HG03378 (cell line): ENCODE data around the gene KCNAB1.
A peak's percentile ranks its signal among the peaks of the same experiment; 100 is the strongest.
"Not testable (repeated sequence)": the region's sequence is repeated elsewhere in the genome, so short reads cannot be mapped to it uniquely, and the experiment has no call there.

Experiments
- ATAC-seq: cut with Tn5 transposase; IDR thresholded peaks from one replicate; pipeline ENCODE4 v1.9.1; 2021; ENCODE audit warnings: mild to moderate bottlenecking, moderate library complexity; ENCODE audit not compliant: unreplicated experiment

KCNAB1 gene

DNA sequence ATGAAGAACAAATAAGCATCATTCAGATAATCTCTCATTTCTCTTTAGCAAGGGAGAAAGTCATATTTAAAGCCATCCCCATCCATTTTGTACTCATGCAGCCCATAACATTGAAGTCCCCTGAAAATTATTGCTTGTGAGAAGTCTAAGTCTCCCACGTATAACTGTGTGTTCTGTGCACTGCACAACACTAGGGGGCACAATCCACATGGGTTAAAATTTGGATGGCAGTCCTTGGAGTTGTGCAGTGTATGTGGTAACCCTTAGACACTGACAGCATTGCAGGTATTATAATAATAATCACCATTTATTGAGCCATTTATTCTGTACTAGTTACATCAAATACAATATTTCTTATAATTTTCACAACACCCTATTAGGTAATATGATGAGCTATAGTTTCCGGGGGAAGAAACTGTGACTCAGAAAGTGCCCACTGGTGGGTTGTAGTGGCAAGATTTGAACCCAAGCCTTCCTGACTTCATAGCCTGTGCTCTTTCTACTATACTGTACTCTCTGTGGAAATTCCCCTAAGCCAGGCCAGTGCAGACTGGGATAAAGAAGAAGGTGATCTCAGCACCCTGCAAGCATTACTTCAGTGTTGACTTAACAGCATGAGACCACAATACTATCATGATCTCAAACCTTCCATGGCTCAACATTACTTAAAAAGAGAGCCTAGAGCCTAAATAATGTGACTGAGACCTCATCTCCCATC, 15.7 kb downstream of the KCNAB1 start:
- ATAC-seq = no peak

DNA sequence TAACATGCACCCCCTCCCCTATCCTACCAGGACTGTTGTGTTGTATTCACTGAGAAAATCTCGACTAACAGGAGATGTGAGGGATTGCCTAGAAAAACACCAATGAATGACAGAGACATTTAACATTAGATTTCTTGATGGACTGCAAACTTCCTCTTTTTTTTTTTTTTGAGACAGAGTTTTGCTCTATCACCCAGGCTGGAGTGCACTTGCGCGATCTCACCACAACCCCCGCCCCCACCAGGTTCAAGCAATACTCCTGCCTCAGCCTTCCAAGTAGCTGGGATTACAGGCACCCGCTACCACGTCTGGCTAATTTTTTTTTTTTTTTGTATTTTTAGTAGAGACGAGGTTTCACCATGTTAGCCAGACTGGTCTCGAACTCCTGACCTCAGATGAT, 17.0 kb downstream of the KCNAB1 start:
- not testable (repeated sequence) for ATAC-seq

DNA sequence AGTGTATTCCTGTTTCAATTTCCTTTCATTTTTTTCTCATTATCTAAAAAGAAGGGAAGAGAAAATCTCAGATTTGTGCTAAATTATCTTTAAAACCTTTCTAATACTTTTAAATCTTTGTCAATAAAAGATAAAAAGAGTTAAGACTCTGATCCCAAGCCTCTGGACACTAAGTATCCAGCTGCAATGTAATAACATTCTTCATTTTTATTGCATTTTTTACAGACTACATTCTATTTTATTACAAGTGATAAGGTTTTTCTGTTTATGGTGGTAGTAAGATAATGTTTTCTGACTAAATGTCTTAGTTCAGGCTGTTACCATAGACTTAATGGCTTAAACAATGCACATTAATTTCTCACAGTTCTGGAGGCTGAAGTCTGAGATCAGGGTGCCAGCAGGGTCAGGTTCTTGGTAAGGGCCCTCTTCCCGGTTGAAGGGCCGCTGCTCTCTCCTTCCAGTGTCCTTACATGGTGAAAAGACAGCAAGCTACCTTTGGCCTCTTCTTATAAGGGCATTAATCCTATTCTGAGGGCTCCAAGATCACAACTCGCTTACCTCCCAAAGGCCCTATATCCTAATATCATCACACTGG, 19.7 kb downstream of the KCNAB1 start:
- ATAC-seq = no peak

DNA sequence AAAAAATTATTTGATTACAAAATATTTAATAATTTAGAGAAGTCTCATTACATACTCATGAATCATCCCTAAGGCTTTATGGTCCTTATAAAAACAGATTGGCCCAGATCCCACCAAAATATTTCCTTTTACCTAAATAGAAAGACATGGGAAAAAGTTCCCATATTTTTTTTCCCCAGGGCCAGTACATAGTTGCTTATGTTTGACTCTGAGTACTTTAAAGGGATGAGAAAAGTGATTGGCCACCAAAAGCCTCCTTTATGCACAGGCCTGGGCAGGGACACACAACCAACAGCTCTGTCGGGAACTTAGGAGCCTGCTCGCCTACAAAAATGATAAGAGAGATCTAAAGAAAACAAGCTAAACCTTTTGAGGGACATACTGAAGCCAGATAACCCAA, 22.3 kb downstream of the KCNAB1 start:
- ATAC-seq = no peak

DNA sequence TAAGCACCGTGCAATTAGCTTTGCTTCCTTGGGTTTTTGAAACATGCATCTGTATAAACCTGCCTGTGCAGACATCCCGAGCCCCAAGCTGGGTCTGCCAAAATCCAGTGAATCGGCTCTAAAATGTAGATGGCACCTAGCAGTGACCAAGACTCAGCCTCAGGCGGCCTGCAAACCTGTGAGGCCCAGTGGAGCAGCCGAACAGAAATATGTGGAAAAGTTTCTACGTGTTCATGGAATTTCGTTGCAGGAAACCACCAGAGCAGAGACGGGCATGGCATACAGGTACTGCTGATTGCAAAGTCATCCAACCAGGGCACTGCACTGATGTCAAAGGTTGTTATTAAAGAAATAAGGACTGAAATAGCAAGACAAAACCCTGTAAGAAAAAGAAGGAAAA, 22.8 kb downstream of the KCNAB1 start:
- no peak for ATAC-seq

DNA sequence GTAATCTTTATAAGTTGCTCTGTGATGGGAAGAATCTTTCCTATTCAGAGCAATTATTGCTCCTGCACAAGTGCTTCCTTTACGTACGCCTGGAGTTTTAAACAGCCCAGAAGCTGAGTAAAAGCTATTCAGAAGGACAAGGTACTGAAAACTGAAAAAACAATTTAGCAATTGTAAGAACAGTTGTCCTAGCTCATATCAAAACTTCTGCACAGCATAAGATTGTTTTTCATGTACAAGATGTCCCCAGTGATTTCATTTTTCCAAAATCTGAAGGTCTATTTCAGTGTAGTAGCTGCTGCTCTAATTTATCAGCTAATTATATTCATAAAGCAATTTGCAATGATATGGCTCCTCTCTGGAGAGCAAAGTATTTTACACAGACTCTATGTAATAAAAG, 23.7 kb downstream of the KCNAB1 start:
- ATAC-seq = no peak

DNA sequence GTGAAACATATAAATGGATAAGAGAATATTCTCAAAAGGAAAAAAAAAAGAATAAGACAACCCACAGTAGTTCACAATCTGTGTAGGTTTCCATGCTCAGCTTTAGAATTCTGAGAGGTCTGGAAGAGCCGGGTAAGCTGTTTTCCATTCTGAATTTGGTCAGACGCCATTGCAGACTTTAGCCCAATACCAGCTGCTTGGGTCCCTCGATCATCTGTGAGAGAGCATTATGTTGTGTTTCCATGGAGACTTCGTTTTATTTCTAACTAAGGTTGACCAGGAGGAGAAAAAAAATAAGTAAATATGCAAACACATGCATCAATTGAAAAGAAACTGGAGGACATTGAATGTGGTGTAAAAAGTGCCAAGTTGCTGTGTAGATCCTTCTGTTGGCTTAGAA, 25.5 kb downstream of the KCNAB1 start:
- no peak for ATAC-seq

DNA sequence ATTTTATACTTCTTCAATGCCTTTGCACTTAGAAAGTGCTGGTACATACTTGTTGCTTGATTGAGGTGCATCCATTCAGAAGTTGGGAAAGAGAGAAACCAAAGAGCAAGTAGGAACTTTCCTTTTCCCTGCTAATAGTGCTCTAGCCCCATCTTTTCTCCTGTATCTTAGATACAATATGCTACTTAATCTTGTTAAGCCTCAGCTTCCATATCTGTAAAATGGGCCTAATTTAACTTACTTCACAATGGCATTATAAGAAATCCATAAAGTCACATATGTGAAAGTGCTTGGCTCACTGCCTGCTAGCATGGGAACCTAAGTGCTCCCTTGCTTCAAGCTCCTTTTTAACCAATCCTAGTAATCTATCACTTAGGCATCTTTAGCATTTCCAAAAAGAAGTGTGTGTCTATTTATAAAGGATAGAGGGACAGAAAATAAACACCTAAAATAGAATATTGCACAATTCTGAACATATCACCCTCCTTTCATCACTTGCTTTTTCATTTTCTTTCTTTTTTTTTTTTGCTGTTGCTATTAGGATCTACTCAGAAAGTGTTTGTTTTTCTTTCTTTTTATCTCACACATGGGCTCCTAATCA, 28.1 kb downstream of the KCNAB1 start:
- ATAC-seq = no peak

DNA sequence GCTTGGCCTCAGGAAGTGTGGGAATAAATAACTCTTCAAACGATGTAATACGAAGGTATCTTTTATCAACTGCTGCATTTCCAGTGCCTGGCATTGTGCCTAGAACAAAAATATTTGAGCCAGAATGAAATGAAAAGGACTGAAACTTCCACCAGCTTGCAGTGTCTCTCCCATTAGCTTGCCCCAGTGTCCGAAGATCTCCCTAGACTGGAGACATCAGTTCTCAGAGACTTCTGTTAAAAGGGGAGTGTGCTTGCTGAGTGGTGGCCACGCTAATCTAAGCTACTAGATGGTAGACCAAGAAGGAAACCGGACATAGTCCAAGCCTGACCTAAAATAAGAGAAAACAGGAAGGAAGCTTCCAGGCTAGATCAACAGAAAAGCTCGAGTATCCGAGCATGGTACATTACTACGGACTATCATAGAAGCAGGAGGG, 28.6 kb downstream of the KCNAB1 start:
- no peak for ATAC-seq

DNA sequence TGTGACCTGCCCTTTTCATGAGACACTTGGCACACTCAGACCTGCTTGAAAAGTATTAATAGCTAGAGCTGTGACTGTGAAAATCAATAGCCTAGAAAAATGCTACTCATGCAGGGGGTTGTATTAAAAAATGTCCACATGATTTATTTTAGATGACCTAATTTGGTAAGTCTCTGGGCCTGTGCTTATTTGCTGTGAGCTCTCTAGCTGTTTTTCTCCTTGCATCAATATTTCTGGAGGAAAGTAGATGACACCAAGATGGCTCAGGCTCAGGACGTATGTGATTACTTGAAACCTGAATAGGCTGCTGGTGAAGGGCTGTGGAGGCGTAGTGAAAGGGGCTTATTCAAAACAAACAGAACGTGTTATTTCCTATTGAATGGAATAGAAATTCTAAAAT, 29.5 kb downstream of the KCNAB1 start:
- no peak for ATAC-seq

DNA sequence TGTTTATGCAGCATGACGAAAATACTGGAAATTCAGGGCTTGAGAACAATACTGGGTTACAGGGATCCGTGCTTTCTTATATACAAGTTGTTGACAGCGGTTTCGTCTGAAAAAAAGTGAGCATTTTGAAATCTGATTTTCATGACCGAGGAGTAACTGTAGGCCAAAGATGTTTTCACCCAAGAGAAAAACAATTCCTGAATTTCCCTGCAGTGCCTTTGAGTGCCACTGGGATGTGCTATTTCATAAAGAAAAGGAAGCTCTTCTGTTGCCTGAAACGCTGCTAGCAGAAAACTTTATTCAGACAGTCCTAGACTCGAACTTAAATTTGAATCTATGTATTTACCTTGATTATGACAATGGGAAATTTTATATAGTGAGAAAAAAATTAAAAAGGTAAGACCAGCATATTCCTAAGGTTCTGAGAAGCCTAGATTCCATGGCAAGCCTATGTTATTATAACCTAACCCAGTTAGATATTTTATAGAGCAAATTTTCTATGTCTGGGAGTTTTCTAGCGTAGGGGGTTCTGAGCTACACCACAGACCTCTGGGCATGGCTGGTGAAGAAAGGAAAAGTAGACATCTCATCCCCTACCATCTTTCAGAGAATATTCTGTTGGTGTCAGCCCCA, 30.2 kb downstream of the KCNAB1 start:
- peak; percentile 64 for ATAC-seq

DNA sequence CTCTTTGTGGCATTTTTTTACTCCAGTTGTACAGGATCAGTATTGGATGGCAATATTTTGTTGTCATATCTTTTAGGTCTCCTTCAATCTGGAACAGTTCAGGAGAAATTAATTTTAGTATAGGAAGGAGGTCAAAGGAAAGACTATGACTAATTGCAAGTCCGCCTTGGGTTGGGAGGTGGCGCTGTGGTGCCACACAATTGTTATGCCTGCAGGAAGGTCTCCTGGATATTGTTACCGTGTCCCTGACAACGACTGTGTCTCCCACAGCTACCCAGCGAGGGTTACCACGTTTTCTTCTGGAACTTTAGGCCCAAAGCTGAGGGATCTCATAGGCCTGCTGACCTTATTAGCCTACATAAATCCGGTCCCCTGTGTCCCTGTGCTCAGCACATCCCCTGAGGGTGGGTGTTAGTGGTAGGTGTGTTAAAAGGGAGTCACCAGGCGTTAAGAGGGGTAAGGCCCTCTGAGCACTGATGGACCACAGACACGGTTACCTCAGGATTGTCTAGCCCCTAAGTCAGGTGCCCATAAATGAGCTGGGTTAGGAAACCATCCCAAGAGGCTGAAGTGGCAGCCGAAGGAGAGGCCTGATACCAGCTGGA, 31.5 kb downstream of the KCNAB1 start:
- no peak for ATAC-seq

DNA sequence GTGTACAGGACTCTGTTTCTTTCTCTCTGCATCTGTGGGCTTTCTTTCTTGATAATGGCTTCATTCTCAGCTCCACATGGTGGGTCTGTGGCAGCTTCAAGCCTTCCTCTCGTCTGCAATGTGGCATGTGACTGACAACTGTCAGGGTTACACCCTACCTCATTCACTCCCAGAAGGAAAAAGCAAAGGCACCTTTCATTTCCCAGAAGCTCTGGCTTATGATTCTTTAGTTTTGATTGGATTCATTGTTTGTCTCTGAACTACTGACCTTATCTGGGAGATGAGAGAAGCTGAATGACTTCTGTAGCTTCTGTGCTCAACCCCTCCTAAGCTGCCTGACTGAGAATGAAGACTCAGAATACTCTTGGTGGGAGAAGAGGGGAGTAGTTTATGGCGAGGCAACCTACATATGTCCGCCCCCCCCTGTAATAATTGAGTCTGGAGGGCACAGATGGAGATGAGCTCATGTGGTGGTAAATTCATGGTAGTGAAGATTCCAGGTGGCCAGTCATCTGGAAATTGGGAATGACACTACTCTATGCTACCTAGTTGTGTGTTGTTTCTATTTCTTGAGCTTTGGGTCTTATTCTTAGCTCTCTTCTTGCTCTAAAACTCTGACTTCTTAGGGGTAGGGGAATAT, 38.4 kb downstream of the KCNAB1 start:
- no peak for ATAC-seq

DNA sequence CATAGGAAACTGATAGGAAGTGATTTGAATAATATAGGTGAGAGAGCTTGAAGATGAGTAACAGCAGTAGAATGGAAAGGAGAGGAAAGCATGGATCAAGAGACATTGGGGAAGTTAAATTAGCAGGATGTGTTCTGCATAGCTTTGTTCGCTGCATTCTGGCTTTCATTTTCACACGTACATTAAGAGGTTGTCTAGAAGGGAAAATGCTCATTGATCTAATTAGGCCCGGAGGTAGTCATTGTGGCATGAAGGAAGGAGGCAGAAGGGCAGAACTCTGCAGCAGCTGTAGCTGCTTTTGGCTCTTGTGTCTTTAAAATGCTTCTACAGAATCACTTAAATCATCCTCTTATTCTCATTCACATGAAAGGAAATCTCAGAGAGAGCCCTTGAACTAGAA, 40.3 kb downstream of the KCNAB1 start:
- ATAC-seq = no peak

DNA sequence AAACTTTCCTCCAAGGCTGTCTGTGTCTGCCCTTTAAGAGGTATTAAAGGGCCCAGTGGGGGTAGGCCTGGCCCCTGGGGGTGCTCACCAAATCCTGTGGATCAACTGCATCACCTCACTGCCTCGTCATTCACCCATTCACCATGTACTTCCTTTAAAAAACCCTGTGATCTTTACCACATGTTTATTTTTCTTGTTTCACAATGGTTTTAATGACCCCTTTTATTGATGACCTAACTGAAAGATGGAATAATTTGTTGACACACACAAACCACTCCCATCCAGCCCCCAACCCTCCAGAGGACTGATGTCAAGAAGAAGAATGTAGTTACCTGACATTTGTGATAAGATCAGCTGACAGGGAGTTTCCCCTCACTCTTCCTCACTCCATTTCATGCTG, 40.8 kb downstream of the KCNAB1 start:
- no peak for ATAC-seq

DNA sequence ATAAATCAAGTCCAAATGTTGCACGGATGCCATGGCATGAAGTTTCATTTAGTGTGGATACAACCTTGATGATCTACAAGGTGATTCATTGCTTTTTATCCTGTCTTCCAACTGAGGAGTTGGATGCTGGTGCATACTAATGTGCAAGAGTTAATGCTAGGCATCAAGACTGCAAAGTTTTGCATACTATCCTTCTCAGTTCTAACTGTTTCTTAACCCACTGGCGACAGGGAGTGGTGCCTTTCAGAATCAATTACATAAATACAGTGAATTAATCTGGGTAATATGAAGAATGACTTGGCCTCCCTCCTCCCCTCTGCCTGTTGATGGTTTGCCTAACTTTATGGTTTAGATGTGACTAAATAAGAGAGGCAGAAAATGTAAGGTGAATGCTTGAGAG, 43.5 kb downstream of the KCNAB1 start:
- no peak for ATAC-seq

DNA sequence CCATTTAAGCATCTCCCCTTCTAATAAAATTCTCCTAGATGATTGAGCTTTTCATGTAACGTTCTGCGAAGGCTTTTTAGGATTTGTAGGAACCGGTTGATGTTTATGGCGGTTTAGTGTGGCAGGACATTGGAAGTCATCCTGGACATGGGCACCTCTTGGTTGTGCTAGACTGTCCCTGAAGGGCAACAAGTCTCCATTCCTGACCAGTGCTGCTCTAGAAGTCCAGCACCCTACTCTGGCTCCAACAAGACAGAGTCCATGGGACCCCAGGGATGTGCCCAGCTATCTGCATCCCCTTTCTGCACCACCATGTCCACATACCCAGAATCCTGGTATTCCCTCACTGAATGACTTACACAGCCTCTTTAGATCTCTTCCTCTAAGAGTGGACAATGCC, 46.4 kb downstream of the KCNAB1 start:
- no peak for ATAC-seq

DNA sequence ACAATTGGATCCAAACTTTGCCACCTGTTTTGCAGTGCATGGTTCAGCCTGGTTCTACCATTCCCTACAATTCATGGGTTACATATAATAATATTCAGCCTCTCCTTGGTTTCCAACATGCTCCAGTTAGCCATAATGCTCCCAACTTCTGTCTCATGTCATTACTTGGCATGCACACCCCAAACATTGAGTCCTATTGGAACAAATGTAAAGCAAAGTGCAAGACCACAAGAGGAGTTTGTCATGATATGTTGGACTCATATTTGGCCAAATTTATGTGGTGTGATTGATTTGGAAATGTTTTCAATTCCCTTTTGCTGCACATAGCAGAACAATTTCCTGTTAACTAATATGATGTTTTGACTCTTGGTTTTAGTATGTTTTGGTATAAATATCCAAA, 50.2 kb downstream of the KCNAB1 start:
- ATAC-seq = no peak

DNA sequence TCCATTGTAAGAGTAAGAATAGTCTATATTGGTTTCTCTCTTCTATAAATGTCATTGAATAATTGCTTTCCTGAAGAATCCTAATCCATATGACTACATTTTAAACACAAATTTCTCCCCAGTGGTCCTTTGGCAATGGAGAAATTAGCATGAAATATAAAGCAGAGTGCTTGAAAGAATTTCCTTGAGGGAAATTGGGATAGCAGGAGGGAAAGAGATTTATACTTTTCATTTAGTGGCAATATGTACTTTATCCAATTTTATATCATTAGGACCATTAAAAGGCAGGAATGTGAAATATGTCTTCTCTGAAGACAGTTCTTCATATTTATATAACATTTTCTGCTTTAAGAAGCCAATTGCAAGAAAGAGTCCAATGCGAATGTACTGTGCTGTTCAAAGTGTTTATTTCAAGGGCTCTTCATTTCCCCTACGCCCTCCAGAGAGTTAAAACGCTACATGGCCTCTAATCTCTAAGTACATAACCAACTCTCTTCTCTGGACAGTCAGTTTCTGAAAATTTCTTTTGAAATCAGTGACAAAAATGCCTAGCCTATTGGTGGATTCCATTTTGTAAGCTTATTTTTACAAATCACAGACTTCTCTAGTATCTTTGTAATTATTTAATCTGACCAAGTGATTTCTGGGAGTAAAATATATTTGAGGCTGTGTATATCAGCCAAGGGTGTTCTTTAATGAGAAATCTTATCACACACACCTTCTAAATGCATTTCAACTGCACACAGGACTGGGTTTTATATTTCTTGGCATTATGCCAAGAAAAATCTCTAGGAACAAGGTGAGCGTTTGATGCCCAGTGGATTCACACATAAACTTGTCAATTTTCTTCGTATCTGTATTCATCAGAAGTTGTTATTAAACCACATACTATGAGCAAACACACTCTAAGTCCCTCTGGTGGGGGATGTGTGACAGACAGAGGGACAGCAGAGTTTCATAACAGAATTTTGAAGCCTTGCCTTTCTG, 51.2 kb downstream of the KCNAB1 start:
- no peak for ATAC-seq

DNA sequence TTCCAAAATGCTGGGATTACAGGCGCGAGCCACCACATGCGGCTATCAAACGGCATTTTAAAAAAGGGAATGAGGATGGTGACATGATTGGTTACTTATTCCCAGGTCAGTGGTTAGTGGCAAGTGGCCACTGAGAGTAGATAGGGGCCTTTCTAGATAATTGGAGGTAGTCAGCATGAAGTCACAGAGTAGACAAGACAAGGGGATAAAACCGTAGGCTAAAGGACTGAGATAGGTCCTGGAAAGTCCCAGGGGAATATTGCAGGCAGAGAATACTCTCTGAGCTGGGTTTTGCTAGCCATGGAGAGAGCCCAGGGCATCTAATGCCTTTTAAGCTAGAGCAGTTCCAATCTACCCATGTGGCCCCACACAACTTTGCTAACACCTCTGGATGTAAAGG, 52.2 kb downstream of the KCNAB1 start:
- ATAC-seq = no peak
